GM12891 (cell line): Measurements from ENCODE around the gene ITPR1.

Source experiments
- POLR2A ChIP-seq: IDR thresholded peaks from 2 replicates; pipeline ENCODE4 v1.6.1; 2011; ENCODE audit warnings: low read depth, low read length, control low read depth
- POLR2AphosphoS5 ChIP-seq: IDR thresholded peaks from 2 replicates; pipeline ENCODE4 v1.6.1; 2011; ENCODE audit warnings: low read depth, low read length, control low read depth
- POU2F2 ChIP-seq: IDR thresholded peaks from 2 replicates; pipeline ENCODE4 v1.6.1; 2011; ENCODE audit warnings: low read depth, mild to moderate bottlenecking, control low read depth, low read length, moderate library complexity
- TAF1 ChIP-seq: IDR thresholded peaks from 2 replicates; pipeline ENCODE4 v1.6.1; 2011; ENCODE audit warnings: low read depth, low read length, control low read depth

- TF ChIP-seq POLR2A (no peak), POLR2AphosphoS5 (no peak), POU2F2 (no peak), TAF1 (no peak)
Measured at GRCh38 chr3:4460334-4460733, 32.8 kb upstream of the ITPR1 start.
